ENCODE measurements around the gene SCARF2.

DNA sequence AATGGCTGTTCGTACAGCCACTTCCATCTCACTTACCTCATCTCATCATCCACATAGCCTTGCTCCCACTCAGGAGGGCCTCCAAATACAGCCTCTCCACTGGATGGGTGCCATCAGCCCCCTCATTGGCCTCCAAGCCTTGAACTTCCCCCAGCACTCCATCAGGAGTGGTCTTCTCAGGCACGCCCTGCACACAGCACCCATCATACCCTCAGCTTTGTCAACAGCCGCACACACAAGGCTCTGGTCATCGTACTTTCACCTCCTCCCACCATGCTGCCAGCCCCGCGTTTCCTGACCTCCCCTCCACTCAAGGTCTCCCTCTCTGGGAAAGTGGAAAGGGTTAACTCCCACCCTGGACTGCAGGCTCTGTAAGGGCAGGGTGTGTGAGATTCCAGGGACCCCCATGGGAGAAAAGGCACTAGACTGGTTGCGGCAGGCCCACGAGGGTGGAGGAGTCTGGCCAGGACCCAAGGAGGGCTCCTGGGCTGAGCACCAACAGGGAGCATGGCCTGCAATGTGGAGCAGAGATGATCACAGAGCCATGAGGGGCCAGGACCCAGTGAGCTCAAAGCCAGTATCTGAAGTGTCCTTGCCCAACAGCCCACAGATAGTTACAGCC is 21.0 kb upstream of the SCARF2 start:
- TF ChIP-seq, protein P1, sequence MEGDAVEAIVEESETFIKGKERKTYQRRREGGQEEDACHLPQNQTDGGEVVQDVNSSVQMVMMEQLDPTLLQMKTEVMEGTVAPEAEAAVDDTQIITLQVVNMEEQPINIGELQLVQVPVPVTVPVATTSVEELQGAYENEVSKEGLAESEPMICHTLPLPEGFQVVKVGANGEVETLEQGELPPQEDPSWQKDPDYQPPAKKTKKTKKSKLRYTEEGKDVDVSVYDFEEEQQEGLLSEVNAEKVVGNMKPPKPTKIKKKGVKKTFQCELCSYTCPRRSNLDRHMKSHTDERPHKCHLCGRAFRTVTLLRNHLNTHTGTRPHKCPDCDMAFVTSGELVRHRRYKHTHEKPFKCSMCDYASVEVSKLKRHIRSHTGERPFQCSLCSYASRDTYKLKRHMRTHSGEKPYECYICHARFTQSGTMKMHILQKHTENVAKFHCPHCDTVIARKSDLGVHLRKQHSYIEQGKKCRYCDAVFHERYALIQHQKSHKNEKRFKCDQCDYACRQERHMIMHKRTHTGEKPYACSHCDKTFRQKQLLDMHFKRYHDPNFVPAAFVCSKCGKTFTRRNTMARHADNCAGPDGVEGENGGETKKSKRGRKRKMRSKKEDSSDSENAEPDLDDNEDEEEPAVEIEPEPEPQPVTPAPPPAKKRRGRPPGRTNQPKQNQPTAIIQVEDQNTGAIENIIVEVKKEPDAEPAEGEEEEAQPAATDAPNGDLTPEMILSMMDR (conservative IDR thresholded peaks at IDR 0.05; ENCODE audit: low read depth, low read length), result no peak
- no peak for TF ChIP-seq EZH2 (IDR thresholded peaks at IDR 0.05; ENCODE audit: borderline replicate concordance, low read depth, low read length, poor library complexity, severe bottlenecking)
